H1 (cell line): ENCODE data around the gene NAV3. TPM values are rescaled to one million over a fixed set of nuclear protein-coding genes. Genes with fewer than 3 reads are reported as not detected.

Source experiments
- GABPA ChIP-seq: IDR thresholded peaks from 2 replicates; pipeline ENCODE4 v1.6.1; 2011; ENCODE audit warnings: mild to moderate bottlenecking, low read length, moderate library complexity, borderline replicate concordance; ENCODE audit not compliant: insufficient read depth
- JUND ChIP-seq: IDR thresholded peaks from 2 replicates; pipeline ENCODE4 v1.6.1; 2011; ENCODE audit warnings: mild to moderate bottlenecking, improper control_type of control experiment, low read length
- KDM5A ChIP-seq: fragments of 200-600 bp; IDR thresholded peaks from 2 replicates; pipeline ENCODE4 v1.7.1; 2012; ENCODE audit warnings: mild to moderate bottlenecking, low read length, inconsistent platforms, mixed read lengths
- TCF12 ChIP-seq: IDR thresholded peaks from 2 replicates; pipeline ENCODE4 v1.6.1; 2011; ENCODE audit warnings: low read depth, mild to moderate bottlenecking, low read length
- polyA plus RNA-seq, 7 experiments: library from polyadenylated mRNA; depleted of rRNA in 3 of 7; stranded (reverse) in 5 of 7; unstranded in 2 of 7; fragments of >200 nt in 5 of 7; fragments of 200-250 nt in 2 of 7; gene quantifications; 1 replicate in 5 of 7; 2 replicates in 1 of 7; 4 replicates in 1 of 7; pipeline versions ENCODE4 v1.2.1 to v1.2.3, GENCODE V29; 2011 to 2013; ENCODE audit warnings: missing spikeins in 2 of 7, mixed read lengths in 2 of 7
- total RNA-seq: library from RNA; stranded (reverse); fragmentation: NEBNext Ultra II Directional; extraction: Animal tissue kit (Norgen Biotek cat#: 25700); gene quantifications from 2 replicates; pipeline ENCODE4 v1.2.1, GENCODE V29; 2021

NAV3 gene
- total and polyA plus RNA-seq, 2 of the 8 experiments (the other 6 are each of a cell fraction or from before 2014, with no cell fraction given): 0.47 to 5.0 TPM

DNA sequence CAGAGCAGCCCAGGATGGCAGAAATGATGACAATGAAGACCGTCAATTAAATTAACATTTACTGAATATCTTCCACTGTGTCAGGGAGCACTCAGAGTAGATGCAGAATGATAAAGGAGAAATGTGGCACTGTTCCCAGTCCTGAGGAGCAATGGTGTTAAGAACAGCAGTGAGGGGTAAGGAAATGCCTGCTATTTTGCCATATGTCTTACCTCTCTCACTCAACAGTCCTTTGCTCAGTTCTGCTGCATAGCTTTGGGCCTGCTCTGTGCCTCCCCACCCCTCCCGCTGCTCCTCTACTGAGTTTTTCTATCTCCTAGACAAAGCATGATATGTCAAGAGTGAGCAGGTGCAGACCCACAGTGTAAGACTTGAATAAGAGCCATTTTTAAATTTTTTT, 318.8 kb downstream of the NAV3 start (continued):
- TF ChIP-seq JUND (no peak), GABPA (no peak), TCF12 (no peak), KDM5A (no peak)
